ENCODE results near the gene MRTFA.
"Not testable (repeated sequence)": the region's sequence is repeated elsewhere in the genome, so short reads cannot be mapped to it uniquely, and the experiment has no call there.

MRTFA gene

DNA sequence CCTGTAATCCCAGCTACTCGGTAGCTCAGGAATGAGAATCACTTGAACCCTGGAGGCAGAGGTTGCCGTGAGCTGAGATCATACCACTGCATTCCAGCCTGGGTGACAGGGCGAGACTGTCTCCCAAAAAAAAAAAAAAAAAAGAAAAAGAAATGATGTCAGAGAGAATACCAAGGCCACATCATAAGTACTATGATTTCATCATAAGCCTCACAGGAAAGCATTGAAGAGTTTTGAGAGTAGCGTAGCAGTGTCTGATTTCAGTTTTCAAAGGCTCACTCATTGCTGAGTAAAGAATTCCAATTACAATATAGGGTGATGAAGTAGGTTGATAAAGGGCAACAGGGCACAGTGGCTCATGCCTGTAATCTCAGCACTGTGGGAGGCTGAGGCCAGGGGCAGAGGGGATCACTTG, 88.8 kb downstream of the MRTFA start:
- peaks cover 31% of the 10 kb centered on the region for H3K36me3 Mint-ChIP-seq (ENCODE audit: low read depth)
- H3K4me3 Mint-ChIP-seq: no peak overlapping the region
- peaks cover 9% of the 10 kb centered on the region for H3K9me3 Mint-ChIP-seq
- H3K27ac Mint-ChIP-seq: peak overlapping the region; percentile 53
- H3K27me3 Mint-ChIP-seq: no peaks in the 10 kb centered on the region
- peaks cover under 1% of the 10 kb centered on the region for H3K4me1 Mint-ChIP-seq (ENCODE audit: low read depth)

DNA sequence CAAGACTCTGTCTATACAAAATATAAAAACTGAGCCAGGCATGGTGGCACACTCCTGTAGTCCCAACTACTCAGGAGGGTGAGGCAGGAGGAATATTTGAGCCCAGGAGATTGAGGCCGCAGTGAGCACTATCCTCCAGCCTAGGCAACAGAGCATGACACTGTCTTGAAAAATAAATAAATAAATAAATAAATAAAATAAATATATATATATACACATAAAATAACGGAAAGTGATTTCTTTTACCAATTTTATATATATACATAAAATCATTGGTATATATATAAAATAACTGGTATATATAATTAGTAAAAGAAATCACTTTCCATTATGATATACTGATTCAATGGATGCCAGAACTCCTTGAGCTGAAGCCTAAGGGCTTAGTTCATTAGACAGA, 91.8 kb downstream of the MRTFA start:
- H3K4me1 Mint-ChIP-seq (ENCODE audit: low read depth): peaks cover 15% of the 10 kb centered on the region
- H3K4me3 Mint-ChIP-seq: no peak overlapping the region
- peaks cover 13% of the 10 kb centered on the region for H3K36me3 Mint-ChIP-seq (ENCODE audit: low read depth)
- H3K27me3 Mint-ChIP-seq: no peaks in the 10 kb centered on the region
- no peak overlapping the region for H3K27ac Mint-ChIP-seq
- no peaks in the 10 kb centered on the region for H3K9me3 Mint-ChIP-seq

DNA sequence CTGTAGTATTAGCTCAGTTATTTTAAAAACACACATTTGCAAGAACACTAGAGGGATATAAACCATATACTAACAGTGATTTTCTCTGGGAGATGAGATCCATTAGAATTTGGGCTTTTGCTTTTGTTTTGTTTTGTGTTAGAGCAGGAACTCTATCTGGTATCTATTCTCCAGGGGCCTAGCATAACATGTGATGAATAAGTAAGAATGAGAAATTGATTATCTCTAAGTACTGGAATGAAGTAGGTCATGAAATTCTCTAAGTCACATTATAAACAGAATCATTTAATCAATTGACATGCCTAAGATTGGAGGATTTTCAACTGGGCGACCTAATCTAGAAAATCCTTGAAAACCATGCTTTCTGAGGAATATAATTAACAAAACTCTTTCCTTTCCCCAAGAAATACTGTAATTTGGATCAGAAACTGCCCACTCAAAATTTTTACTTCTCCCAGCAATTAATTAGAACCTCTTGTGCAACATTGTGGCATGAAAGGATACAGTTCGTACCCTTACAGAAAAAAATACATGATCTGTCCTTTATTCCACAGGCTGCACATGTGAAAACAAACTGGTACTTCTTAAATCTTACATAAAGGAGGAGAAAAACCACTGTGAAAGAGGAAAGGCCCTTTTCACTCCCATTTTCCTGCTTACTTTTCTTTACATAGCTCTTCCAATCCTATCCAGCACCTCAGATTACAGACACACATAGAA, 93.5 kb downstream of the MRTFA start:
- Mint-ChIP-seq H3K27ac (no peak overlapping the region), H3K4me1 (ENCODE audit: low read depth) (peaks cover 18% of the 10 kb centered on the region), H3K4me3 (no peak overlapping the region), H3K36me3 (ENCODE audit: low read depth) (peaks cover 16% of the 10 kb centered on the region), H3K27me3 (no peaks in the 10 kb centered on the region), H3K9me3 (no peaks in the 10 kb centered on the region)

DNA sequence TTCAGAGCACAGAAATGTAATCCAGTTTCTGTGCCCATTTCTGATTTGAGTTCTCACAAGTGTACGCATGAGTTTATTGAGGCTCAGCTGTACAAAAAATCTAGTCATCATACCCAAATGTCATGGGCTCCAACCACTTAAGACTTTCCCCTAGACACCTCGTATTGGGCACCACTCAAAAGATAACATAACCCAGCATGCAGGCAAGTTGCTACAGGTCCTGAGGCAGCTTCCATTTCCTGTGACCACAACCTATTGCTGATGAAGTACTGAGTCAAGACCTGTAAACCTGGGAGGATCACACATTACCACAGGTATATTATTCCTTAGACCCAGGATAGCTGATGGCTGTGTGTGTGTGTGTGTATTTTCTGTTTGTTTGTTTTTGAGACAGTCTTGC, 95.2 kb downstream of the MRTFA start:
- Mint-ChIP-seq H3K36me3 (ENCODE audit: low read depth) (peaks cover 8% of the 10 kb centered on the region), H3K9me3 (no peaks in the 10 kb centered on the region), H3K27ac (no peak overlapping the region), H3K4me1 (ENCODE audit: low read depth) (peaks cover 18% of the 10 kb centered on the region), H3K27me3 (no peaks in the 10 kb centered on the region), H3K4me3 (no peak overlapping the region)

DNA sequence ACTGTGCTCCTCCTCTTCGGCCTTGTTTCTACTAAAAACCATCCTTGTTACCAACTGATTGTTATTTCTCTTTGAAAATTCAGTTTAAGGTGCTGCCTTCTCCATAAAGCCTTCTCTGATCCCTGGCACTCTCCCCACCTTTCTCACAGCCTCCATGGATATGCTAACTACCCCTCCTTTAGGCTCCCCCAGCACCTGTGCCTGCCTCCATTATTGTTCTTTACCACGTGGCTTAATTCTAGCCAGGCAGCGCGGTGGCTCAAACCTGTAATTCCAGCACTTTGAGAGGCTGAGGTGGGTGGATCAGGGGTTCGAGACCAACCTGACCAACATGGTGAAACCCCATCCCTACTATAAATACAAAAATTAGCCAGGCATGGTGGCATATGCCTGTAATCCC, 96.3 kb downstream of the MRTFA start:
- Mint-ChIP-seq H3K27ac (peak overlapping the region; percentile 72), H3K4me3 (no peak overlapping the region)

DNA sequence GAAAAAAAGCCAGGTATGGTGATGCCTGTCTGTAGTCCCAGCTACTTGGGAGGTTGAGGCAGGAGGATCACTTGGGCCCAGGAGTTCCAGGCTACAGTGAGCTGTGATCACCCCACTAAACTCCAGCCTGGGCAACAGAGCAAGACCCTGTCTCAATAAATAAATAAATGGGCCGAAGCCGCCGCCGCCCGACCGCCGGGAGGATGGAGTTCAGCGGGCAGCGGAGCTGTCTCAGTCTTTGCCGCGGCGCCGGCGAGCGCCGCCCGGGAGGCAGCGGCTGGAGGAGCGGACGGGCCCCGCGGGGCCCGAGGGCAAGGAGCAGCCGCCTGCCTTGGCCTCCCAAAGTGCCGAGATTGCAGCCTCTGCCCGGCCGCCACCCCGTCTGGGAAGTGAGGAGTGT, 100.4 kb downstream of the MRTFA start:
- H3K27ac Mint-ChIP-seq; H3K27me3 Mint-ChIP-seq; H3K9me3 Mint-ChIP-seq; H3K36me3 Mint-ChIP-seq (ENCODE audit: low read depth); H3K4me3 Mint-ChIP-seq: not testable (repeated sequence)
- peaks cover 55% of the 10 kb centered on the region for H3K4me1 Mint-ChIP-seq (ENCODE audit: low read depth)

More for the DNA sequence above, 96.3 kb downstream of the MRTFA start:
- peaks cover 3% of the 10 kb centered on the region for H3K36me3 Mint-ChIP-seq (ENCODE audit: low read depth)
- peaks cover 23% of the 10 kb centered on the region for H3K4me1 Mint-ChIP-seq (ENCODE audit: low read depth)
- no peaks in the 10 kb centered on the region for H3K9me3 Mint-ChIP-seq
- no peaks in the 10 kb centered on the region for H3K27me3 Mint-ChIP-seq

DNA sequence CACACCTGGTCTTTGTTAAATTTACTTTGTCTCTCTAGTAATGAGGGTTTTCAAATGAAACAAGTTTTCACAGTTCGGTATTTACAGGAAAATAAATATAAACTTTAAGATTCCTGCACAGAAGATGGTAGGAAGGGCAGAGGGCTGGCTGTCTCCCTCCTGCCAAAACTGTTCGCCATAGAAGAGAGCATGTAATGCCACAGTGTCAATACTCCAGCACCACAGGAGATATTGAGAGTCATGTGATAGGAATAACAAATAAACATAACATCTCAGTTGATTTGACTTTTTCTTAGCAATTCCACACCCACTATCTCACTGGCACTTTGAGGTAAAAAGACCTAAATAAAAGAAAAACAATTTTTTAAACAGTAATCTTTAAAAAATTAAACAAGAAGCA, 100.9 kb downstream of the MRTFA start:
- Mint-ChIP-seq H3K27me3 (no peaks in the 10 kb centered on the region), H3K36me3 (ENCODE audit: low read depth) (peaks cover 3% of the 10 kb centered on the region), H3K9me3 (no peaks in the 10 kb centered on the region), H3K27ac (peak overlapping the region; percentile 82), H3K4me3 (no peak overlapping the region), H3K4me1 (ENCODE audit: low read depth) (peaks cover 55% of the 10 kb centered on the region)

DNA sequence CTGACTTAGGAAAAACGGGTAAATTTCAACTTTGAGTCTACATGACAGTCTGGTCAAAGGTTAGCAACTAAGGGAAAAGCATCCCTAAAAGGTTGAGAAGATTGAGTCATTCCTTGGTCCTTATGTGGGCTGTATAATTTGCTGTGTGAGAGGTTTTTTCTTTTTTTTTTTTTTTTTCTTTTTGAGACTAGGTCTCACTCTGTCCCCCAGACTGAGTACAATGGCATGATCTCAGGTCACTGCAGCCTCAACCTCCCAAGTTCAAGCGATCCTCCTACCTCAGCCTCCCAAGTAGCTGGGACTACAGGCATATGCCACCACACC, 101.4 kb downstream of the MRTFA start:
- peaks cover 3% of the 10 kb centered on the region for H3K36me3 Mint-ChIP-seq (ENCODE audit: low read depth)
- H3K27me3 Mint-ChIP-seq: no peaks in the 10 kb centered on the region
- no peaks in the 10 kb centered on the region for H3K9me3 Mint-ChIP-seq
- H3K4me1 Mint-ChIP-seq (ENCODE audit: low read depth): peaks cover 59% of the 10 kb centered on the region
- peak overlapping the region; percentile 82 for H3K27ac Mint-ChIP-seq
- peak overlapping the region; percentile 76 for H3K4me3 Mint-ChIP-seq

DNA sequence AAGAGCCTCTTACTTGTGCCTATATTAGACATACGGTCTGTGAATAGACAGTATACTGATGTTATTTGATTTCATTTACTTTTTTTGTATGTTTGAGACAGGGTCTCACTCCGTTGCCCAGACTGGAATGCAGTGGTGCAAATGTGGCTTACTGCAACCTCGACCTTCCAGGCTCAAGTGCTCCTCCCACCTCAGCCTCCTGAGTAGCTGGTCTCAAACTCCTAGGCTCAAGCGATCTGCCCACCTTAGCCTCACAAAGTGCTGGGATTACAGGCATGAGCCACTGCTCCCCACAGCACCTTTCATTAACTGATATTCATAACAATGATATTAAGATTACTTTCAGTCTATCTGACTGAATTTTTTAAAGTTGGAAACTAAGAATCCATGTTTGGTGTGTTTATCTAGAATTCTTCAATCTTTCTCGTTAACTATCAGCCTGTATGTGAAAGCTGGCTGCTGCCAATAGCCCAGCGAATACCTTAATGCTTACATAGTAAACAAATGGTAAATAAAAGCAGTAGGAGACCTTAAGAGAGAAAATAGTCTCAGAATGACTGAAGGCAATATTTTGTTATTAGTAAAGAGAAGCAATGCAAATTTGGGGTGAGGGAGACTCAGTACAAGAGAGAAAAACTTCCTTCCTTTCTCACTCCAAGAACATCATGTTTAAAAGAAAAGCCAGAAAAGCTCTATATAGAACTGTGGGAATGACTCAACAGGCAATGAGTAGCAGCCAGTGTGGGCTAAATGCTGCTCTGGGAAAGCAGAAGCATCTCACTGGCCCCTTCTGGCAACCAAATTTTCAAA, 101.9 kb downstream of the MRTFA start:
- no peaks in the 10 kb centered on the region for H3K9me3 Mint-ChIP-seq
- peak overlapping the region; percentile 82 for H3K27ac Mint-ChIP-seq
- H3K27me3 Mint-ChIP-seq: no peaks in the 10 kb centered on the region
- peaks cover 65% of the 10 kb centered on the region for H3K4me1 Mint-ChIP-seq (ENCODE audit: low read depth)
- peak overlapping the region; percentile 76 for H3K4me3 Mint-ChIP-seq
- H3K36me3 Mint-ChIP-seq (ENCODE audit: low read depth): peaks cover 3% of the 10 kb centered on the region

DNA sequence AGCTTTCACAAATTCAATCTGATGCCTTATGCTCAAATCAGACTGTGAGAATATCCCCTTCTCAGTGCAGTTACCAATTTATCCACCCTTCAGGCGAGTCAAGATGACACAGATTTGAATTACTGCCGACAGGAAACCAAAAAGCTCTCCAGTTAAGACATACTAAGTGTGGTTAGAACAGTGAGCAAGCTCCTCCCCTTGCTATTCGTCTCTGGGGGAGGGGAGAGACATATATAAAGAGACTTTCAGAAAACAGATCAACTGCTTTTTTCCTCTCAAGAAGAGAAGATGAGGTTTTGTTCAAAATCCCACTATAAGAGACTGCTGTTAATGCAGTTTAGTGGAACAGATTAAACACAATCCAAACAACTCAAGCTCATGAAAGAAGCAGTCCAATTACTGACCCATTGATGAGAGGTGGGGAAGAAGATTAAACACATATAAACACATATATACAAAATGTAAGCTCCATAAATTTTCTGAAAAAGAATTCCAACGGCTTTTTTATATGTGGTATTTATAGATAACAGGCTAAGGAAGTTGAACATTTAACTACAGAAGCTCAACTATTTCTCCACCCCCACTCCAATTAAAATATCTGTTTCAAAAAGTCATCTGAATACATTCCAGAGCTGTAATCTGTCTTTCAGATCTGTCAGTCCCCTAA, 102.7 kb downstream of the MRTFA start:
- peak overlapping the region; percentile 76 for H3K4me3 Mint-ChIP-seq
- H3K27me3 Mint-ChIP-seq: no peaks in the 10 kb centered on the region
- H3K9me3 Mint-ChIP-seq: no peaks in the 10 kb centered on the region
- H3K27ac Mint-ChIP-seq: peak overlapping the region; percentile 82
- peaks cover 4% of the 10 kb centered on the region for H3K36me3 Mint-ChIP-seq (ENCODE audit: low read depth)
- H3K4me1 Mint-ChIP-seq (ENCODE audit: low read depth): peaks cover 68% of the 10 kb centered on the region

DNA sequence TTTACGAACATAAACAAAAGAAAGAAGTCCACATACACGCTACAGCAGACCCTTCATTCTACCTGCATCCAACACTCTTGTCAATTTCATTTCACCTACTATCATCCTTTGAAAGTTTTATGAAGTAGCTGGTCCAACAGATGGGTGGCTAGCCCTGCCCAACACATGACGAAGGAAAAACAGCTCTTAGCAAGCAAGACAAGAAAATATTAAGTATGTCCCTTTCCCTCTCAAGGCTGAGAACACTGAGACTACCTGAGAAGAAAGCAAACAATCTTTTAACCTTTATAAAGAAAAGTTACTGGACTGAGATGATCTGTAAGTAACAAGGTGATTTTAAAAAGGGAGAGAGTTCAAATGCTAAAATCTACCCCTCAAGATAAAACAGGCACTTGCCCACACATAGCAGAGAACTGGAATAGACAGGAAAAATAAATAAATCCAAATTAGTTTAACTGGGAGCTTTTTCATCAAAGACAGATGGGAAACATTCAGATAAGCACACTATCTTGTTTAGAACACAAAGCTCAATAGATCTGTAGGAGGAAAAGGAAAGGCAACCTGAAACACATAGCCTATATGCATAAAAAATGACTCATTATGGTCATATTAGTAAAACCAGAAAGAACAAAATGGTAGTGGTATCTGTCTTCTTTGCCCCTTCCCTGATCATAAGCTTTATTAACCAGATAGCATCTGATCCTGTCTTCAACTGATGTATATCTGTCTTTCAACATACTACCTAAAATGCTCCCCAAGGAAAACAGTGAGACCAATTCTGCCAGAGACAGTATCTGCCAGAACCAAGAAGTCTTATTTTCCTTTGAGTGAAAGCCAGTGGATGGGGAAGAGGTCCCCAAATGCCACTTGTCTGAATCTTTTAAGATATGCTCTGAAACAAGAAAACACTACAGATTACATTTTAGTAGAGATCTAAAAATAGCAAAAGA, 104.3 kb downstream of the MRTFA start:
- no peaks in the 10 kb centered on the region for H3K27me3 Mint-ChIP-seq
- H3K9me3 Mint-ChIP-seq: no peaks in the 10 kb centered on the region
- peaks cover 4% of the 10 kb centered on the region for H3K36me3 Mint-ChIP-seq (ENCODE audit: low read depth)
- H3K4me1 Mint-ChIP-seq (ENCODE audit: low read depth): peaks cover 76% of the 10 kb centered on the region
- H3K4me3 Mint-ChIP-seq: peak overlapping the region; percentile 76
- H3K27ac Mint-ChIP-seq: peak overlapping the region; percentile 82

DNA sequence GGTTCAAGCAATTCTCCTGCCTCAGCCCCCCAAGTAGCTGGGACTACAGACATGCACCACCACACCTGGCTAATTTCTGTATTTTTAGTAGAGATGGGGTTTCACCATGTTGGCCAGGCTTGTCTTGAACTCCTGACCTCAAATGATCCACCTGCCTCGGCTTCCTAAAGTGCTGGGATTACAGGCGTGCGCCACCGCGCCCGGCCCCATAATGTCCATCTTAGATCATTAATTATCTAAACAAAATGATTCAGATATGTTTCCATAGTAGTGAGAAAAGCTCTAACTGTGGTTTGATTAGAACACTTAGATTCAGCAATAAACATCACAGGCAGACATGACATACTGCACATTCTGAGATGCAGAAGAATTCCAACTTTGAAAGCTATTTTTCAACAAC, 106.1 kb downstream of the MRTFA start:
- not testable (repeated sequence) for H3K4me3 Mint-ChIP-seq; H3K9me3 Mint-ChIP-seq; H3K27ac Mint-ChIP-seq; H3K36me3 Mint-ChIP-seq (ENCODE audit: low read depth); H3K27me3 Mint-ChIP-seq
- peaks cover 83% of the 10 kb centered on the region for H3K4me1 Mint-ChIP-seq (ENCODE audit: low read depth)

DNA sequence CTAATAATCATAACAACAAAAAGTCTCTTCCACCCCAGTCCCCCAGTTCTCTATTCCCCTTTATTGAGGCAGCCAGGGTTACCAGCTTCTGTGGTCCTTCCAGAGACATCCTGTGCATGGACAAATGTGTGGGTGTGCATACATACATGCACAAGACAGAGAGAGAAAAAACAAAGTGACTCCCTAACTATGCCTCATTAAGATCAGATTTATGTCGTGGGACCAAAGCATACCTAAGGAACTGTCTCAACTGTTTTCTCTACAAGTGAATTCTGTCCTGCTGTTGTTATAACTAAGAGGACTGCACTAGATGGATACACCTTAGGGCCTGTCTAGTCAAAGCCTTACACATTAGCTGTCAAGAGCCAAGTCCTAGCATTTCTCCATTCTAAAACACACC, 106.7 kb downstream of the MRTFA start:
- Mint-ChIP-seq H3K9me3 (no peaks in the 10 kb centered on the region), H3K4me3 (no peak overlapping the region), H3K36me3 (ENCODE audit: low read depth) (peaks cover 8% of the 10 kb centered on the region), H3K27ac (no peak overlapping the region), H3K4me1 (ENCODE audit: low read depth) (peaks cover 77% of the 10 kb centered on the region), H3K27me3 (no peaks in the 10 kb centered on the region)

DNA sequence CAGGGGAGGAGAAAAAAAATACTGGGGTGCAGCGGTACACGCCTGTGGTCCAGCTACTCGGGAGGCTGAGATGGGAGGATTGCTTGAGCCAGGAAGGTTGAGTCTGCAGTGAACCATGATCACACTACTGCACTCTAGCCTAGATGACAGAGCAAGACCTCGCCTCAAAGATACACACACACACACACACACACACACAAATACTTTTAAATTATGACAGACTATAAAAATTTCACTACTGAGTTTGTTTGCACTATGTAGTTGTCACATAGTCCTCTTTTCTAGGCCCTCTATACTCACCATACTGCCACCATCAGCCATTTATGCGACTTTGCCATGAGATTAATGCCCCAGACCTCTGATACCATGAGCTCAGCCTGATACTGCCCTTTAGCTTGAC, 109.6 kb downstream of the MRTFA start:
- Mint-ChIP-seq H3K36me3 (ENCODE audit: low read depth) (peaks cover 11% of the 10 kb centered on the region), H3K27me3 (no peaks in the 10 kb centered on the region), H3K4me3 (no peak overlapping the region), H3K27ac (peak overlapping the region; percentile 38), H3K9me3 (no peaks in the 10 kb centered on the region), H3K4me1 (ENCODE audit: low read depth) (peaks cover 52% of the 10 kb centered on the region)

Data from stimulated activated naive CD8-positive, alpha-beta T cell treated with anti-CD3 and anti-CD28 coated beads, Interleukin-15, Interleukin-2, amounts not matched to agents 100 ng/mL and 50 ng/mL, for 24 hours (primary cell).